HCT116 (cell line): ENCODE measurements around the gene FNBP1. TPM values are rescaled to one million over a fixed set of nuclear protein-coding genes. Genes with fewer than 3 reads are reported as not detected.

Source experiments
- ATAC-seq: fragments of 200-7000 bp; cut with Tn5 transposase; 2 replicates; pipeline ENCODE4 v1.9.1; 2020; ENCODE audit warnings: mild to moderate bottlenecking, moderate library complexity
- BruUV-seq: library from RNA; stranded (reverse); fragments of 400-500 nt; replicated peaks from 2 replicates; lab custom pipeline; 2021; lab: Mats Ljungman, UMichigan
- CTCF ChIA-PET: fragments of 300-600 bp; sonication (Branson Sonifier 250); formaldehyde crosslinking; loops from one replicate; lab custom pipeline; 2021; ENCODE audit warnings: antibody characterized with exemption; lab: Charles Lee
- POLR2A ChIA-PET: fragments of 300-600, 350-600 bp; sonication (Branson Sonifier 250); formaldehyde crosslinking; loops from one replicate; lab custom pipeline; 2021; ENCODE audit warnings: antibody characterized with exemption; lab: Charles Lee
- RAD21 ChIA-PET, 2 experiments: fragments of 300-600 bp; sonication (Branson Sonifier 250); formaldehyde crosslinking; loops; one replicate each; lab custom pipeline; 2023; ENCODE audit warnings: low total read pairs in 2 of 2; ENCODE audit not compliant: uncharacterized antibody in 2 of 2, unreplicated experiment in 2 of 2, low non-redundant PET in 1 of 2; lab: Charles Lee
- DNase-seq: peaks from one replicate; pipeline ENCODE4 v3.0.0-alpha.2; 2010; ENCODE audit warnings: low read depth, low spot score
- H2AFZ ChIP-seq: fragments of 200-600 bp; shearing (Covaris generic), sonication (generic); 2 replicates; pipeline ENCODE4 v1.6.1; 2017; ENCODE audit warnings: low read depth, mixed run types, mixed read lengths, antibody characterized with exemption, low read length; ENCODE audit not compliant: poor library complexity, severe bottlenecking
- H3K27ac ChIP-seq: 2 replicates; pipeline ENCODE4 v1.5.1; 2012; ENCODE audit warnings: low read depth, low read length
- H3K27me3 ChIP-seq: fragments of 200-600 bp; sonication (generic); 2 replicates; pipeline ENCODE4 v1.6.1; 2016; ENCODE audit warnings: mixed run types, low read length, mixed read lengths; ENCODE audit not compliant: insufficient read depth
- H3K36me3 ChIP-seq, 2 experiments: fragments of 200-500 bp in 1 of 2; fragments of 200-600 bp in 1 of 2; sonication (Bioruptor generic) in 1 of 2; sonication (generic) in 1 of 2; 2 replicates each; pipeline versions ENCODE4 v1.5.1 to v1.6.1; 2014 to 2016; ENCODE audit warnings: low read length in 2 of 2, inconsistent platforms in 1 of 2, mixed read lengths in 1 of 2, mixed run types in 1 of 2; ENCODE audit not compliant: insufficient read depth in 2 of 2, control insufficient read depth in 1 of 2
- H3K4me1 ChIP-seq, 2 experiments: fragments of 200-600 bp in 1 of 2; sonication (generic) in 1 of 2; 2 replicates each; pipeline versions ENCODE4 v1.5.1 to v1.6.1; 2012 to 2017; ENCODE audit warnings: low read length in 2 of 2, inconsistent platforms in 1 of 2, mild to moderate bottlenecking in 1 of 2, mixed read lengths in 1 of 2, mixed run types in 1 of 2, moderate library complexity in 1 of 2; ENCODE audit not compliant: insufficient read depth in 2 of 2, control insufficient read depth in 1 of 2
- H3K4me2 ChIP-seq: fragments of 200-600 bp; sonication (generic); 2 replicates; pipeline ENCODE4 v1.6.1; 2017; ENCODE audit warnings: mixed run types, low read length, mixed read lengths
- H3K4me3 ChIP-seq, 2 experiments: fragments of 200-600 bp in 1 of 2; sonication (generic) in 1 of 2; replicated peaks in 1 of 2; 2 replicates each; pipeline ENCODE4 v1.5.1; 2011 to 2016; ENCODE audit warnings: low read length in 2 of 2, control low read depth in 1 of 2, low read depth in 1 of 2, mild to moderate bottlenecking in 1 of 2, mixed read lengths in 1 of 2, mixed run types in 1 of 2
- H3K79me2 ChIP-seq: fragments of 200-600 bp; sonication (generic); 2 replicates; pipeline ENCODE4 v1.6.1; 2017; ENCODE audit warnings: mild to moderate bottlenecking, mixed run types, low read length, moderate library complexity, mixed read lengths; ENCODE audit not compliant: insufficient read depth
- H3K9ac ChIP-seq: fragments of 200-600 bp; sonication (generic); 2 replicates; pipeline ENCODE4 v1.6.1; 2016; ENCODE audit warnings: low read length, mixed read lengths
- H3K9me2 ChIP-seq: fragments of 200-600 bp; sonication (generic), shearing (Covaris generic); 2 replicates; pipeline ENCODE4 v1.6.1; 2017; ENCODE audit warnings: mixed run types, mild to moderate bottlenecking, moderate library complexity; ENCODE audit not compliant: insufficient read depth
- H3K9me3 ChIP-seq, 2 experiments: fragments of 200-500 bp in 1 of 2; fragments of 200-600 bp in 1 of 2; sonication (Bioruptor generic) in 1 of 2; sonication (generic) in 1 of 2; 2 replicates each; pipeline ENCODE4 v1.6.1; 2014 to 2017; ENCODE audit warnings: low read length in 2 of 2, mixed read lengths in 2 of 2, inconsistent platforms in 1 of 2, low read depth in 1 of 2, mild to moderate bottlenecking in 1 of 2, mixed run types in 1 of 2, moderate library complexity in 1 of 2; ENCODE audit not compliant: control insufficient read depth in 1 of 2, insufficient read depth in 1 of 2
- H4K20me1 ChIP-seq: fragments of 200-600 bp; sonication (generic), shearing (Covaris generic); 2 replicates; pipeline ENCODE4 v1.6.1; 2017; ENCODE audit warnings: mixed run types, mild to moderate bottlenecking, moderate library complexity; ENCODE audit not compliant: insufficient read depth
- ATF3 ChIP-seq: IDR thresholded peaks from 2 replicates; pipeline ENCODE4 v1.6.1; 2012
- CEBPB ChIP-seq: IDR thresholded peaks from 2 replicates; pipeline ENCODE4 v1.6.1; 2012; ENCODE audit warnings: low read depth
- CTCF ChIP-seq, 3 experiments: fragments of 200-600 bp in 1 of 3; sonication (generic) in 1 of 3; IDR thresholded peaks in 2 of 3; conservative IDR thresholded peaks in 1 of 3; 2 replicates each; pipeline ENCODE4 v1.5.1; 2012 to 2017; ENCODE audit warnings: low read depth in 2 of 3, low read length in 2 of 3, antibody characterized with exemption in 1 of 3, borderline replicate concordance in 1 of 3, control low read depth in 1 of 3, mild to moderate bottlenecking in 1 of 3, mixed read lengths in 1 of 3, mixed run types in 1 of 3, moderate library complexity in 1 of 3; ENCODE audit not compliant: insufficient read depth in 1 of 3
- EZH2phosphoT487 ChIP-seq: fragments of 200-600 bp; IDR thresholded peaks from 2 replicates; pipeline ENCODE4 v1.6.1; 2018; ENCODE audit warnings: antibody characterized with exemption, borderline replicate concordance
- JUND ChIP-seq: IDR thresholded peaks from 2 replicates; pipeline ENCODE4 v1.6.1; 2012
- MAX ChIP-seq: IDR thresholded peaks from 2 replicates; pipeline ENCODE4 v1.6.1; 2012
- SIN3A ChIP-seq: IDR thresholded peaks from 2 replicates; pipeline ENCODE4 v1.6.1; 2012; ENCODE audit warnings: low read depth
- YY1 ChIP-seq: IDR thresholded peaks from 2 replicates; pipeline ENCODE4 v1.6.1; 2011; ENCODE audit warnings: low read length, low read depth, moderate library complexity, mild to moderate bottlenecking; ENCODE audit not compliant: insufficient replicate concordance; ENCODE audit errors: extremely low read depth
- ZBTB33 ChIP-seq: IDR thresholded peaks from 2 replicates; pipeline ENCODE4 v1.6.1; 2011; ENCODE audit warnings: mild to moderate bottlenecking, low read length, moderate library complexity; ENCODE audit not compliant: insufficient replicate concordance; ENCODE audit errors: extremely low read depth
- intact Hi-C: fragments of 100-400 bp; cut with micrococcal nuclease; formaldehyde crosslinking; loops from 2 replicates; pipeline ENCODE4 v1.10.0; 2022
- total RNA-seq: library from RNA; stranded (reverse); gene quantifications from one replicate; pipeline ENCODE4 v1.2.1, GENCODE V29; 2021; ENCODE audit not compliant: unreplicated experiment

The FNBP1 gene
- total RNA-seq, 1 experiment from 2014 or later: 25.0 TPM

- RAD21 ChIA-PET: no interaction called here
- H3K36me3 ChIP-seq: peaks cover 3 to 5% of the 10 kb centered on the region in 2 experiments; a peak in 2 of 4 replicates
- BruUV-seq: no TSS peak
- CTCF ChIA-PET: no interaction called here
- POLR2A ChIA-PET: no interaction called here
- no peak overlapping the region for H2AFZ ChIP-seq
- H3K27me3 ChIP-seq: no peaks in the 10 kb centered on the region
- no peak overlapping the region for H3K4me2 ChIP-seq
- DNase-seq (no peak), ATAC-seq (no peak)
- H3K4me1 ChIP-seq: no peaks in the 10 kb centered on the region
- no peak overlapping the region for H3K27ac ChIP-seq
- no peaks in the 10 kb centered on the region for H4K20me1 ChIP-seq
- H3K9ac ChIP-seq: no peak overlapping the region
- H3K9me2 ChIP-seq: no peaks in the 10 kb centered on the region
- intact Hi-C loops: no loop called here
- H3K9me3 ChIP-seq: no peaks in the 10 kb centered on the region
- peaks cover 24% of the 10 kb centered on the region for H3K79me2 ChIP-seq
- no peak overlapping the region for H3K4me3 ChIP-seq
- TF ChIP-seq JUND (no peak), SIN3A (no peak), ATF3 (no peak), YY1 (no peak), CEBPB (no peak), EZH2phosphoT487 (no peak), MAX (no peak), CTCF (IDR thresholded peaks at IDR 0.05 in 2 of 3, conservative IDR thresholded peaks at IDR 0.05 in 1 of 3; ENCODE audit: borderline replicate concordance in 1 of 3, insufficient read depth in 1 of 3, low read depth in 2 of 3, low read length in 2 of 3) (no peak), ZBTB33 (no peak)
Measured at GRCh38 chr9:130072515-130073235, 29.7 kb upstream of the FNBP1 start.
